MM.1S (cell line): ENCODE data around the gene PRPH2.
A peak's percentile ranks its signal among the peaks of the same experiment; 100 is the strongest.

ENCODE experiments used
- DNase-seq: peaks from one replicate; pipeline ENCODE4 v3.0.0-alpha.2; 2015
- H2AFZ ChIP-seq: fragments of 300-600 bp; sonication (generic); 2 replicates; pipeline ENCODE4 v1.6.0; 2016; ENCODE audit warnings: antibody characterized with exemption, low read length
- H3F3A ChIP-seq: fragments of 300-600 bp; sonication (generic); 2 replicates; pipeline ENCODE4 v1.6.1; 2016; ENCODE audit warnings: mild to moderate bottlenecking, antibody characterized with exemption, low read length, moderate library complexity, mixed read lengths; ENCODE audit not compliant: insufficient read depth
- H3K27ac ChIP-seq: fragments of 300-600 bp; sonication (generic); 2 replicates; pipeline ENCODE4 v1.5.1; 2016; ENCODE audit warnings: mild to moderate bottlenecking, low read length
- H3K27me3 ChIP-seq: fragments of 300-600 bp; sonication (generic); replicated peaks from 2 replicates; pipeline ENCODE4 v1.6.0; 2016; ENCODE audit warnings: low read length; ENCODE audit not compliant: insufficient read depth
- H3K36me3 ChIP-seq: fragments of 300-600 bp; sonication (generic); replicated peaks from 2 replicates; pipeline ENCODE4 v1.6.1; 2016; ENCODE audit warnings: mild to moderate bottlenecking, low read length, mixed read lengths; ENCODE audit not compliant: insufficient read depth
- H3K4me1 ChIP-seq: fragments of 300-600 bp; sonication (generic); 2 replicates; pipeline ENCODE4 v1.6.1; 2016; ENCODE audit warnings: low read length, mixed read lengths
- H3K4me2 ChIP-seq: fragments of 300-600 bp; sonication (generic); 2 replicates; pipeline ENCODE4 v1.6.0; 2016; ENCODE audit warnings: low read depth, low read length
- H3K4me3 ChIP-seq: fragments of 300-600 bp; sonication (generic); 2 replicates; pipeline ENCODE4 v1.5.1; 2016; ENCODE audit warnings: low read length, mixed read lengths
- H3K79me2 ChIP-seq: fragments of 300-600 bp; sonication (generic); 2 replicates; pipeline ENCODE4 v1.6.1; 2016; ENCODE audit warnings: mixed run types, low read length, mixed read lengths
- H3K9ac ChIP-seq: fragments of 300-600 bp; sonication (generic); 2 replicates; pipeline ENCODE4 v1.6.1; 2016; ENCODE audit warnings: low read length, mixed read lengths
- H3K9me2 ChIP-seq: fragments of 300-600 bp; sonication (generic); replicated peaks from 2 replicates; pipeline ENCODE4 v1.6.1; 2016; ENCODE audit warnings: mild to moderate bottlenecking, low read length, mixed read lengths; ENCODE audit not compliant: insufficient read depth
- H3K9me3 ChIP-seq: fragments of 300-600 bp; sonication (generic); replicated peaks from 2 replicates; pipeline ENCODE4 v1.6.1; 2016; ENCODE audit warnings: mild to moderate bottlenecking, low read length, mixed read lengths; ENCODE audit not compliant: insufficient read depth
- H4K20me1 ChIP-seq: fragments of 300-600 bp; sonication (generic); 2 replicates; pipeline ENCODE4 v1.6.1; 2016; ENCODE audit warnings: mild to moderate bottlenecking, low read length, moderate library complexity, mixed read lengths; ENCODE audit not compliant: insufficient read depth
- EZH2 ChIP-seq: fragments of 300-600 bp; sonication (generic); optimal IDR thresholded peaks from 2 replicates; pipeline ENCODE3; 2017; ENCODE audit warnings: low read depth, mild to moderate bottlenecking, antibody characterized with exemption, low read length, mixed read lengths
- EZH2phosphoT487 ChIP-seq: fragments of 300-600 bp; sonication (generic); IDR thresholded peaks from 2 replicates; pipeline ENCODE4 v1.6.1; 2018; ENCODE audit warnings: antibody characterized with exemption, low read length
- TF ChIP-seq, protein P1 (sequence below): fragments of 300-600 bp; sonication (generic); IDR thresholded peaks from 2 replicates; pipeline ENCODE4 v1.5.1; 2016; ENCODE audit warnings: antibody characterized with exemption, low read length, mixed read lengths

The PRPH2 gene

DNA sequence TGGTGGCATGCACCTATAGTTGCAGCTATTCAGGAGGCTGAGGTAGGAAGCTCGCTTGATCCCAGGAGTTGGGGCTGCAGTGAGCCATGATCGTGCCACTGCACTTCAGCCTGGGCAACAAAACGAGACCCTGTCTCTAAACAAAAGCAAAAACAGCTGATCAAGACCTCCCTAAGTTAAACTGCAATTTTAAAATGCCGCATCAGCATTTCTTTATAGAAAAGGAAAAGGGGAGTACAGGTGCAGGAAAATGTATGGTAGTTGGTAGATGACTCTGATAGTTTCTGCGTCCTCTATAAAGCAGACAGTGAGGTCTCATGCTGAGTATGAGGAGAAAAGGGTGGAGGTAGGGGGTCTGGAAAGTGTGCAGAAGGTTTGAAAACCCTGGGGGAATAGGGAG lies 32.4 kb upstream of the PRPH2 start:
- no peak for TF ChIP-seq EZH2
- Histone ChIP-seq H3K9me3 (no peaks in the 10 kb centered on the region), H3K4me1 (no peaks in the 10 kb centered on the region), H2AFZ (no peak overlapping the region), H3F3A (no peaks in the 10 kb centered on the region), H3K27me3 (no peaks in the 10 kb centered on the region), H3K79me2 (no peaks in the 10 kb centered on the region), H3K36me3 (no peaks in the 10 kb centered on the region), H3K4me3 (no peak overlapping the region), H4K20me1 (no peaks in the 10 kb centered on the region), H3K9me2 (no peaks in the 10 kb centered on the region), H3K4me2 (no peak overlapping the region), H3K9ac (no peak overlapping the region), H3K27ac (no peak overlapping the region)
- no peak for DNase-seq

DNA sequence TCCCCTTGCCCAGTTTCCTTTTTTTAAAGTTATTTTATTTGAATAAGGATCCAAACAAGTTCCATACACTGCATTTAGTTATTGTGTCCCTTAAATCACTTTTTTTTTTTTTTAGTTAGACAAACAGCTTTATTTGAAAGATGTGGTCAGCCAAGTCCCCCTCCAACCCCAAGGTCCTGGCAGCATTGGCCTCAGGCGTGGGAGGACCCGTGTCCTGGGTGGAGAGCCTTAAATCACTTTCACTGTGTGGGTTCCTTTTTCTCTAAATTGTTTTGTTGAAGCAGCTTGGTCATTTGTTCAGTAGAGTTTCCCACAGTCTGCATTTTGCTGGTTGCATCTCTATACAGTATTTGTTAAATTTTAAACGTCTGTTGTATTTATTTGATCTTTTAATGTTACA lies 28.7 kb upstream of the PRPH2 start:
- H3K4me3 ChIP-seq: no peak overlapping the region
- no peak overlapping the region for H3K4me2 ChIP-seq
- no peak overlapping the region for H3K27ac ChIP-seq
- peaks cover 8% of the 10 kb centered on the region for H3K79me2 ChIP-seq
- H3K36me3 ChIP-seq: no peaks in the 10 kb centered on the region
- H3K9me2 ChIP-seq: no peaks in the 10 kb centered on the region
- no peaks in the 10 kb centered on the region for H3K9me3 ChIP-seq
- H3F3A ChIP-seq: peaks cover 8% of the 10 kb centered on the region; the same call in 1 of the 2 replicates
- no peaks in the 10 kb centered on the region for H3K27me3 ChIP-seq
- H2AFZ ChIP-seq: no peak overlapping the region
- H3K9ac ChIP-seq: no peak overlapping the region
- DNase-seq: no peak
- no peak for TF ChIP-seq EZH2phosphoT487
- TF ChIP-seq, protein P1, sequence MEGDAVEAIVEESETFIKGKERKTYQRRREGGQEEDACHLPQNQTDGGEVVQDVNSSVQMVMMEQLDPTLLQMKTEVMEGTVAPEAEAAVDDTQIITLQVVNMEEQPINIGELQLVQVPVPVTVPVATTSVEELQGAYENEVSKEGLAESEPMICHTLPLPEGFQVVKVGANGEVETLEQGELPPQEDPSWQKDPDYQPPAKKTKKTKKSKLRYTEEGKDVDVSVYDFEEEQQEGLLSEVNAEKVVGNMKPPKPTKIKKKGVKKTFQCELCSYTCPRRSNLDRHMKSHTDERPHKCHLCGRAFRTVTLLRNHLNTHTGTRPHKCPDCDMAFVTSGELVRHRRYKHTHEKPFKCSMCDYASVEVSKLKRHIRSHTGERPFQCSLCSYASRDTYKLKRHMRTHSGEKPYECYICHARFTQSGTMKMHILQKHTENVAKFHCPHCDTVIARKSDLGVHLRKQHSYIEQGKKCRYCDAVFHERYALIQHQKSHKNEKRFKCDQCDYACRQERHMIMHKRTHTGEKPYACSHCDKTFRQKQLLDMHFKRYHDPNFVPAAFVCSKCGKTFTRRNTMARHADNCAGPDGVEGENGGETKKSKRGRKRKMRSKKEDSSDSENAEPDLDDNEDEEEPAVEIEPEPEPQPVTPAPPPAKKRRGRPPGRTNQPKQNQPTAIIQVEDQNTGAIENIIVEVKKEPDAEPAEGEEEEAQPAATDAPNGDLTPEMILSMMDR: no peak
- no peak for TF ChIP-seq EZH2
- H3K4me1 ChIP-seq: no peaks in the 10 kb centered on the region
- no peaks in the 10 kb centered on the region for H4K20me1 ChIP-seq

DNA sequence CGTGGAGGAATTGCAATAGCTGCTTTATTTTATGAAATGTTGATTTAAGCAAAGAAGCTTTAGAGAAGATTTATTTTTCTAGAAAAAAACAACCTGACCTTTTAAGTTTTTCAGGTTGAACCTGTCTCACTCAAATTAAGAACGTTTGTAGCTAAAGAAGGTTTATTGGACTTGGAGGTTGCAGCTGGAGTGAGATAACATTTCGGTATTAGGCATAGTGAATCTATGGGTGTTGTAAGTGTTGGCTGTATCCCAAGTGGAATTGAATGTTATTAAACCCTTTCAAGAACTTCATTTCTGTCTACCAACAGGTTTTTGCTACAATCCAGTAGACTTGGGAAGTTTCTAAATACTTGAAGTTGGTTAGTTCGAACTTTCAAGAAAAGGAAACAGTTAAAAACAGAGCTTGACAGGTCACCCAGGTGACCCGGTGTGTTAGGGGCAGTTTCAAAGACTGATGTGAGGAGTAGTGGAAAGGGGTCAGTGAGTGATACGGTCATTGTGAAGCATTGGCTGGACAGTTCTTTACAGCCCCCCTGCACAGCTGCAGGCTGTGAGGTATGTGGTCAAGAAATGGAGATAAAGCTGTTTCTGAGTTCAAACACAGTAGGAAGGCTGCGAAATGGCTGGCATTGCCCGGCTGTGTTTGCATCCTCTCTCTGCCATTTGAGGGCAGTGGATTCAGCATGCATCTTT lies 26.0 kb upstream of the PRPH2 start:
- H3K4me2 ChIP-seq: peak overlapping the region; percentile 65; the same call in 1 of the 2 replicates
- H3K79me2 ChIP-seq: peaks cover 28% of the 10 kb centered on the region
- H3K4me3 ChIP-seq: no peak overlapping the region
- no peaks in the 10 kb centered on the region for H3K36me3 ChIP-seq
- H4K20me1 ChIP-seq: no peaks in the 10 kb centered on the region
- no peaks in the 10 kb centered on the region for H3K9me3 ChIP-seq
- no peaks in the 10 kb centered on the region for H3K9me2 ChIP-seq
- no peak overlapping the region for H3K9ac ChIP-seq
- no peak overlapping the region for H3K27ac ChIP-seq
- no peak overlapping the region for H2AFZ ChIP-seq
- no peaks in the 10 kb centered on the region for H3K4me1 ChIP-seq
- TF ChIP-seq EZH2phosphoT487: no peak
- TF ChIP-seq, protein P1: no peak
- TF ChIP-seq EZH2: no peak
- H3F3A ChIP-seq: peaks cover 8% of the 10 kb centered on the region; the same call in 1 of the 2 replicates
- no peak for DNase-seq
- H3K27me3 ChIP-seq: no peaks in the 10 kb centered on the region
